Fibroblast of skin of left biceps (primary cell): Measurements from ENCODE around the gene ERC1.
"Not testable (repeated sequence)": the region's sequence is repeated elsewhere in the genome, so short reads cannot be mapped to it uniquely, and the experiment has no call there.

ENCODE experiments used
- DNase-seq, 2 experiments: peaks; one replicate each; pipeline ENCODE4 v3.0.0-alpha.2; 2013; ENCODE audit warnings: low read depth in 2 of 2

The ERC1 gene

DNA sequence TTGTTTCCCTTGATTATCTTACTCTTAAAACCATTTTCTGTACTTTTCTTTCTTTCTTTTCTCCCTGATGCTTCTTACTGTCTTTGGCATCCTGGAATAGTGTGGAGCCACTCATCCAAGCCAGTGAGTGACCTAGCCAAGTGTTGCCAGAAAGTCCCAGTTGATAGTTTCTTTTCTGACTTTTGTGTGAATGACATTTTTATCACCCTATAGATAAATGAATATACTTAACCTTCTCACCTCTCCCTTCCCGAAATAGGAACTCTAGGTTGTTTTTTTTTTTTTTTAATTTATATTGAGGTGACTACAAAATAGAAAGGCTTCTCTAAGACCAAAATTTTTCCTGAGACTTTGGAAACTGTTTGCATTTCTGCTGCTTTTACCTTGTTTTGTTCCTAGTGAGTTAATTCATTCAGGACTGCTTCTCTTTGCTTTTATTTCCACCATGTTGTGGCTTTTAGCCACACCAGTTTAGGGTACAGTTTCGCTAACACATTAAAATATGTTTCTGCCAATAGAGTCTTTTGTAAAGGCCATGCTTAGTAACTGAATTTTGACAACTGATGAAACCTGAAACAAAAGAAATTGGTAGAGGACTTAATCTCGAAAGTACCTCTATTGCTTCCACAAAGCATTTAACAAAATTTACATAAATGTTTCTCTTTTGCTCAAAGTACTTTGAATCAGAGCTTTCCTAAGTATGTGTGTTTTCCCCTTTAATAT lies 194.6 kb downstream of the ERC1 start:
- no peak for DNase-seq

DNA sequence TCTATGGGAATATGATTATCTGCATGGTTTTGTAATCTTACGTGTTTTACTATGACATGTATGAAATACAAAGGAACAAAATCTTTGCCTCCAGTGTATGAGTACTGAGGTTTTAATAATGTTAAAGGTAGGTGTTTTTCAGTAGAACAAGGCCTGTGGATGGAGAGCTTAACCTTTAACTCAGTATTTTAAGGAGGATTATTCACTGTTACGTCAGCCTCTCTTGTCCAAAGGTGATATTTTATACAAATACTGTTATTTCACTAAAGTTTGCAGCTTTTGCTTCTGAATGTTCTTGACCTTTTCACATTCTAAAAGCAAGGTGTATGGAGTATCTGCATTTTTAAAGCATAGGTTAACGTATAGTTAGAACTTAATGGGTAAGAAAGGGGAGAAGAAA lies 195.3 kb downstream of the ERC1 start:
- no peak for DNase-seq

GRCh38 chr12:1188016-1188415 lies 197.0 kb downstream of the ERC1 start:
- no peak for DNase-seq

DNA sequence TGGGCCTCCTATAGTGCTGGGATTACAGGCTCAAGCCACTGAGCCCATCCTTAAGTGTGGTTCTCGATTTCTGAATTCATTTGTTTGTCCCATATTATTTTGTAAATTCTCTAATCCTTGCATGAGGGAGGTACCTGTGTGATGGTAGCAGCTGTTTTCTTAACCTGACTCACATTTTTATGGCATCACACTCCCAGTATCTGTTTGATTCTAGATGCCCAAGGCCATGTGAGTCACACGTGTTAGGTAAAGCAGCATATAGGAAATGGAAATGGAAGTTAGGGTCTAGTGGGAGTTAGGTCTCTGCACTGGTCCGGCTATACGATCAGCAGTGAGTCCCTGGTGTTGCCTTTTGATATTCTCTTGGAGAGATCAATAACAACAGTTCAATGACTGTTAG lies 198.1 kb downstream of the ERC1 start:
- DNase-seq: no peak

DNA sequence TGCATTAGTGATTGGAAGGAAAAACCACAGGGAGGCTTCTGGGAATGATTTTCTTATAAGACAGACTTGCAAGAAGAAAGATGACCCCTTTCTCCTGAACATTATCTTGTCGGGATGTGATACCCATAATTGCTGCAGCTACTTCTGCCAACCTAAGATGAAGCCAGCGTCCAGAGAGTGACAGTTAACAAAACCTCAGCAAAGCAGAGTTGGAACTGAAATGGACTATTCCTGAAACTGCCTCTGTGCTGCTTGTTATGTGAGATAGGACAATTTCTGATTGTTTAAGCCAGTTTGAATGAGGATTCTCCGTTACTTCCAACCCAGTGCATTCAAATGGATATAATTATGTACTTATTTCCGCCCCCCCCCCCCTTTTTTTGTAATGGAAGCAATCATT lies 204.5 kb downstream of the ERC1 start:
- DNase-seq: no peak

- DNase-seq: no peak
These were observed 206.4 kb downstream of the ERC1 start for GRCh38 chr12:1197264-1198018.

DNA sequence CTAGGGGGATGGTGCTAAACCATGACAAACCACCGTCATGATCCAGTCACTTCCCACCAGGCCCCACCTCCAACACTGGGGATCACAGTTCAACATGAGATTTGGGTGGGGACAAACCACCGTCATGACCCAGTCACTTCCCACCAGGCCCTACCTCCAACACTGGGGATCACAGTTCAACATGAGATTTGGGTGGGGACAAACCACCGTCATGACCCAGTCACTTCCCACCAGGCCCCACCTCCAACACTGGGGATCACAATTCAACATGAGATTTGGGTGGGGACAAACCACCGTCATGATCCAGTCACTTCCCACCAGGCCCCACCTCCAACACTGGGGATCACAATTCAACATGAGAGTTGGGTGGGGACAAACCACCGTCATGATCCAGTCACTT lies 207.8 kb downstream of the ERC1 start:
- DNase-seq: not testable (repeated sequence)

DNA sequence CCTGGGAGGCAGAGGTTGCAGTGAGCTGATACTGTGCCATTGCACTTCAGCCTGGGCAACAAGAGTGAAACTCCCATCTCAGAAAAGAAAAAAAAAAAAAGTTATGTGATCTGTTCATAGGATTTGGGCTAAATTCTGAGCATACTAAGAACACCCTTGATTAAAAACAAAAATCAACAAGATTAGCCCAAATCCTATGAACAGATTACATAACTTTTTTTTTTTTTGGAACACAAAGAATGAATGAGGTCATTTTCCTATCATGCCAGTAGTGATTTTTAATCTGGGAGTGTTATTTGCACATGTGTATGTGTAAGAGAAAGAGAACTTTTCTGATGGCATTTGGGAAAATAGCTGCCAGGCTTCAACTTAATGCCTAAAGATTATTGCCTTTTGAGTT lies 208.7 kb downstream of the ERC1 start:
- DNase-seq: no peak

- no peak for DNase-seq
These were observed 210.0 kb downstream of the ERC1 start for GRCh38 chr12:1201030-1201429.

DNA sequence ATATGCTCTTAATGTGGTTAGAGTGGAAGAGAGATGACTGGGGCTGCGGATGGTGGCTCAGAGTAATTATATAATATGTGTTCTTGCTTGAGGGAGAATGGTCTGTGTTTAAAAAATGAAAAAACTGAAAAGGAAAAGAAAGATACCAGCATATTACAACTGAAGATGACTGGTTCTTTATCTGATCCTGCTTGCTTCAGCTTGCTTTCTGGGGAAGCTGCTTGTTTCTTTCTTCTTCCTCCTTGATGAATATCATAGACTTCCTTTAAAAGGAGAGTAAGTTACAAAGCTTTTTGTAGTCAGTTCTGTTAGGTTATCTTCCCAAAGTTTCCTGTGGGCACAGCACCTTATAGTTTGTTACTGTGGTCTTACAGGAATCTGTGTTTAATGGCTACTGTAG lies 210.9 kb downstream of the ERC1 start:
- DNase-seq: no peak

DNA sequence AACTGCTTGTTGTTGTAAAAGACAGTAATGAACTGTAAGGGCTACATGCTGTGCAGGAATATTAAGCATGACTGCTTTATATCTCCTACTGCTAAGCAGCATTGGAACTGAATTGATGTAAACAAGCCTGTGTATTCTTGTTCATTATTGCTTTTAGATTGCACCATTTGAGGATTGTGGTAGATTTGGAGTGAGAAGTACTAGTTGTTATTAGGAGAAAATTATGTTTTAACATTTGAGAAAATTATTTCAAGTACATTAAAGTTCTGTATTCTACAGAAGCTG lies 212.7 kb downstream of the ERC1 start:
- no peak for DNase-seq

DNA sequence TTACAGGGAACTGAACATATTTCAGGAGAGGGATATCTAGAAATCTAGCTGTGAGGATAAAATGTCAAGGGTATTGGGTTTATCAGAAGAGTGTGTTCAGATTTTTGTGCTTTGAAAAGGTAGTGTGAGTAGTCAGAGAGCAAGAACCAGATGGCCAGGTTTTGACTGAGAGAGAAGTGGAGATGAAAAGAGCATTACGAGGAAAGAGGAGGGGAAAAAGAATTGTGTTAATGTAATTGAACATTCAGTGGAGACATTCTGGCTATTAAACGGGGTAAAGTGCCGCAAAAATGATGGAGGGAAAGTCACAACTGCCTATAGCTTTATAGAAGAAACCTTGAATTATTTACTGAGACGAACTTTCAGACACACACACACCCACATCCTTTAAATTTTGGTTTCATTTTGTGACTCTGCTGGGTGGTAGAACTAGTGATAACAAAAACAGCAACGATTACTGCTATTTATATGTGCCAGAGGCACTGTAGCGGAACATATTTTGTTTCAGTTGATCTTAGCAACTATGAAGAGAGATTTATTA lies 213.6 kb downstream of the ERC1 start:
- no peak for DNase-seq

GRCh38 chr12:1205512-1206060 lies 214.6 kb downstream of the ERC1 start:
- no peak for DNase-seq

DNA sequence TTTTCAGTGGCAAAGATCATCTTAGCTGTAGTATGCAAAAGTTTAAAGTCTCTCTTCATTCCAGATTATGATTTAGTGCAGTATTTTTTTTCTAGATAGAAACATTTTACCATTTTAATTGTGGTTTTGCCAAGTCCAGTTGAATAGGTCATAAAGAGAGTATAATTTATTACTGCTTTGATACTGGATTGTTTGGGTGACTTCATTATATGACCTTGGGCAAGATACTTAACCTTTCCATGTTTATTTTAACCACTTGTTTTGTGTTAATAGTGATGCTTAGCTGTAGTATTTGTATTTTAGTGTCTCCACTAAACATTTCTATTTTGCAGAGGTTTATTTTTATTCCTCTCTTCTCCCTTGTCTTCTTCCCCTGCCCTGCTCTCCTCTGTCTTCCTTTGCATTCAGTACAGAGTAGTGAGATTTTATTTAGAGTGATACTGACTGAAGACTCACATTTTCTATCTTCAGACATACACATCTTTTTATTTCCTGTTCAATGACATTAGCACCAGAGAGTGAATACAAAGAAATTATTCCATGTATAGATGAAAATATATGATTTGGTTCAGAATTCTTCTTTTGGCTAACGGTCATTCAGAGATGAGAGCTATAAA lies 215.2 kb downstream of the ERC1 start:
- DNase-seq: no peak

- no peak for DNase-seq
These were observed 216.3 kb downstream of the ERC1 start for GRCh38 chr12:1207276-1207675.

DNA sequence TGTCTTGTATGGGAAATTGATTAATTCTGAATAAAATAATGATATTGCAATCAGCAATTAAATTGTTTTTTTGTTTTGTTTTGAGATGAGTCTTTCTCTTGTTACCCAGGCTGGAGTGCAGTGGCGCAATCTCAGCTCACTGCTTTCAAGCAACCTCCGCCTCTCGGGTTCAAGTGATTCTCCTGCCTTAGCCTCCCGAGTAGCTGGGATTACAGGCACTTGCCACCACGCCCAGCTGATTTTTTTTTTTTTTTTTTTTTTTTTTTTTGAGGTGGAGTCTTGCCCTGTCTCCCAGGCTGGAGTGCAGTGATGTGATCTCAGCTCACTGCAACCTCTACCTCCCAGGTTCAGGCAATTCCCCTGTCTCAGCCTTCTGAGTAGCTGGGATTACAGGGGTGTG lies 217.7 kb downstream of the ERC1 start:
- not testable (repeated sequence) for DNase-seq

- DNase-seq: no peak
These were observed 221.5 kb downstream of the ERC1 start for GRCh38 chr12:1212526-1212925.

- no peak for DNase-seq
These were observed 222.2 kb downstream of the ERC1 start for GRCh38 chr12:1213205-1213604.

DNA sequence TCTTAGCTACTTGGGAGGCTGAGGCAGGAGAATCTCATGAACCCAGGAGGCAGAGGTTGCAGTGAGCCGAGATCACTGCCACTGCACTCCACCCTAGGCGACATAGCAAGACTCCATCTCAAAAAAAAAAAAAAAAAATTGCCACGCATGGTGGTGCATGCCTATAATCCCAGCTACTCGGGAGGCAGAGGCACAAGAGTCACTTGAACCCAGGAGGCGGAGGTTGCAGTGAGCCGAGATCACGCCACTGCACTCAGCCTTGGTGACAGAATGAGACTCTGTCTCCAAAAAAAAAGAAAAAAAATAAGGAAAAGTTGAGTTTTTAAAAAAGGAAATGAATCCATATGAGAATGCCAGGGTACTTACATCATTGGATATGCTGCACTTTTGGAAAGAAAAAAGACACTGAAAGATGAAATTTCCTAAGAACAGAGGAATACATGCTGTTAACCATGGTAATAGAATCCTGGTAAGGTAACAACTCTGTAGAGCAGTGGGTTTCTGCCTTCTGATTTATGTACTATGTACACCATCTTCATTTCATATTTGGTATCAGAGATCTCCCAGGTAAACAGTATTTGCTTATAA lies 222.7 kb downstream of the ERC1 start:
- DNase-seq: no peak

- no peak for DNase-seq
These were observed 225.5 kb downstream of the ERC1 start for GRCh38 chr12:1216560-1216959.

DNA sequence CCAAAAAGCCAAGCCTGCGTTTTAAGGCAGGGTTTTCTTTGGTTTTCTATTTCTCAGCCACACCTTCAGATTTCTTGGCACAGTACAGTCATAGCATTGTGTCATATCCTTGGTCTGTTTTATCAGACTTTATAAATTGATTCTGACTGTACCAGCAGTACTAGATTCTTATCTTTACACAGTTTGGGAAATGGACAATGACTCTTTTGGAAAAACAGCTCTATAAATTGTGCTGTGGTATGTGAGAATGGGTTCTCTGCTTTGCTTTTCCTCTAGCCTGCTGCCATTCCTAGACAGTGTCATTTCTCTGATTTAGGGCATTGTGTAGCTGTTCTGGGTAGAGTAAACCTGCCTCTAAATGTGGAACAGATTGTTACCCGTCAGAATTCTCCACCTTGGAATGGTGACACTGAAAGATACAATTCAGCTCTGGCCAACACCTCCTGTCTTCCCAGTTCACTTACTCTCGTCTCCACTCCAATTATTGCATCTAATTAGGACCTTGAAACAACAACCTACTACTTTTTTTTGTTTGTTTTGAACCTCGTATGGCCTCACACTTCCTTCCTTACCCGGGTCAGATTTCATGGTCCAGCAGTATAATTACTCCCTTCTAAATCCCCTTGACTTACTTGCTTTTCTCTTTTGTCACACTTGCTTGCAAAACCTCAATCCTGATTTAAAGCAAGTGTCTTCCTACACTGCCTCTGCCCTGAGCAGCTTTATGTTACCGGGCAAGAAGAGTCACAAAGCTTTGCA lies 226.3 kb downstream of the ERC1 start:
- DNase-seq: peak; percentile 27 to 34

DNA sequence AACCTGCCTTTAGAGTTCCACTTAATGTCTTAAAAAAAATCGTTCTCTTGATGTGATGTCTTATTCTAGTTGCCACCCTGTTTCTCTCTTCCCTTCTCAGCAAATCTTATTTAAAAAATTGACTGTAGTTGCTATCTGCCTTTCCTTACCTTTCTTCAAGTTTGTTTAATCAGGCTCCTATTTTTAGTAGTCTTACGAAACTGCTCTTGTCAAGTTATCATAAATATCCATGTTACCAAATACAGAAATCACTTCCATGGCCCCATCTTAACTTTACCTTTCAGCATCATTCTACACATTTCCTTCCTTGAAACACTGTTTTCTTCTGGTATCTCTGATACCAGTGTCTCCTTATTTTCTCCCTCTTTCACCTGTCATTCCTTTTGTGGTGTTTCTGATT lies 227.3 kb downstream of the ERC1 start:
- no peak for DNase-seq
